ENCODE results near the gene PRAMEF13.
"Not testable (repeated sequence)": the region's sequence is repeated elsewhere in the genome, so short reads cannot be mapped to it uniquely, and the experiment has no call there.

Gene PRAMEF13

GRCh38 chr1:13228343-13228781 is 27.2 kb upstream of the PRAMEF13 start:
- H3K36me3 ChIP-seq (ENCODE audit: control insufficient read depth, insufficient read depth, low read length) = no peaks in the 10 kb centered on the region
- no peak overlapping the region for H3K9ac ChIP-seq (ENCODE audit: low read depth, low read length)
- H3K4me1 ChIP-seq (ENCODE audit: control insufficient read depth, insufficient read depth, low read length) = no peaks in the 10 kb centered on the region
- peaks cover 17% of the 10 kb centered on the region for H3K9me3 ChIP-seq (ENCODE audit: control insufficient read depth, insufficient read depth, low read length)
- H3K27me3 ChIP-seq (ENCODE audit: control insufficient read depth, insufficient read depth, low read length) = no peaks in the 10 kb centered on the region
- H3K4me3 ChIP-seq (ENCODE audit: low read depth, low read length) = no peak overlapping the region

- not testable (repeated sequence) for H3K36me3 ChIP-seq (ENCODE audit: control insufficient read depth, insufficient read depth, low read length); H3K4me3 ChIP-seq (ENCODE audit: low read depth, low read length); H3K27me3 ChIP-seq (ENCODE audit: control insufficient read depth, insufficient read depth, low read length); H3K9ac ChIP-seq (ENCODE audit: low read depth, low read length); H3K4me1 ChIP-seq (ENCODE audit: control insufficient read depth, insufficient read depth, low read length)
- H3K9me3 ChIP-seq (ENCODE audit: control insufficient read depth, insufficient read depth, low read length) = peaks cover 17% of the 10 kb centered on the region
Measured at GRCh38 chr1:13227271-13228055, 26.3 kb upstream of the PRAMEF13 start.

GRCh38 chr1:13225675-13226204 is 24.5 kb upstream of the PRAMEF13 start, which contains the start of gene PRAMEF18:
Gene PRAMEF18 (minus strand): TSS chr1:13226154. CDS start chr1:13226106, 48 bp downstream.
- not testable (repeated sequence) for H3K36me3 ChIP-seq (ENCODE audit: control insufficient read depth, insufficient read depth, low read length); H3K4me1 ChIP-seq (ENCODE audit: control insufficient read depth, insufficient read depth, low read length); H3K9me3 ChIP-seq (ENCODE audit: control insufficient read depth, insufficient read depth, low read length); H3K27me3 ChIP-seq (ENCODE audit: control insufficient read depth, insufficient read depth, low read length); H3K9ac ChIP-seq (ENCODE audit: low read depth, low read length); H3K4me3 ChIP-seq (ENCODE audit: low read depth, low read length)

GRCh38 chr1:13224480-13225060 is 23.4 kb upstream of the PRAMEF13 start:
- Histone ChIP-seq H3K4me3 (ENCODE audit: low read depth, low read length) (no peak overlapping the region), H3K9me3 (ENCODE audit: control insufficient read depth, insufficient read depth, low read length) (peaks cover 7% of the 10 kb centered on the region), H3K36me3 (ENCODE audit: control insufficient read depth, insufficient read depth, low read length) (no peaks in the 10 kb centered on the region), H3K27me3 (ENCODE audit: control insufficient read depth, insufficient read depth, low read length) (no peaks in the 10 kb centered on the region), H3K9ac (ENCODE audit: low read depth, low read length) (no peak overlapping the region), H3K4me1 (ENCODE audit: control insufficient read depth, insufficient read depth, low read length) (no peaks in the 10 kb centered on the region)

GRCh38 chr1:13222788-13223187 is 21.6 kb upstream of the PRAMEF13 start:
- not testable (repeated sequence) for H3K9ac ChIP-seq (ENCODE audit: low read depth, low read length); H3K4me3 ChIP-seq (ENCODE audit: low read depth, low read length); H3K9me3 ChIP-seq (ENCODE audit: control insufficient read depth, insufficient read depth, low read length); H3K36me3 ChIP-seq (ENCODE audit: control insufficient read depth, insufficient read depth, low read length); H3K27me3 ChIP-seq (ENCODE audit: control insufficient read depth, insufficient read depth, low read length); H3K4me1 ChIP-seq (ENCODE audit: control insufficient read depth, insufficient read depth, low read length)

GRCh38 chr1:13219203-13219602 is 18.0 kb upstream of the PRAMEF13 start:
- H3K4me1 ChIP-seq (ENCODE audit: control insufficient read depth, insufficient read depth, low read length); H3K36me3 ChIP-seq (ENCODE audit: control insufficient read depth, insufficient read depth, low read length): not testable (repeated sequence)

GRCh38 chr1:13216619-13217018 is 15.4 kb upstream of the PRAMEF13 start:
- not testable (repeated sequence) for H3K4me1 ChIP-seq (ENCODE audit: control insufficient read depth, insufficient read depth, low read length); H3K4me3 ChIP-seq (ENCODE audit: low read depth, low read length); H3K9me3 ChIP-seq (ENCODE audit: control insufficient read depth, insufficient read depth, low read length); H3K27me3 ChIP-seq (ENCODE audit: control insufficient read depth, insufficient read depth, low read length); H3K36me3 ChIP-seq (ENCODE audit: control insufficient read depth, insufficient read depth, low read length); H3K9ac ChIP-seq (ENCODE audit: low read depth, low read length)

More at GRCh38 chr1:13219203-13219602, 18.0 kb upstream of the PRAMEF13 start:
- not testable (repeated sequence) for H3K27me3 ChIP-seq (ENCODE audit: control insufficient read depth, insufficient read depth, low read length); H3K9me3 ChIP-seq (ENCODE audit: control insufficient read depth, insufficient read depth, low read length); H3K9ac ChIP-seq (ENCODE audit: low read depth, low read length); H3K4me3 ChIP-seq (ENCODE audit: low read depth, low read length)

GRCh38 chr1:13208712-13209111 is 7.5 kb upstream of the PRAMEF13 start:
- H3K9me3 ChIP-seq (ENCODE audit: control insufficient read depth, insufficient read depth, low read length); H3K4me1 ChIP-seq (ENCODE audit: control insufficient read depth, insufficient read depth, low read length); H3K27me3 ChIP-seq (ENCODE audit: control insufficient read depth, insufficient read depth, low read length); H3K4me3 ChIP-seq (ENCODE audit: low read depth, low read length); H3K9ac ChIP-seq (ENCODE audit: low read depth, low read length); H3K36me3 ChIP-seq (ENCODE audit: control insufficient read depth, insufficient read depth, low read length): not testable (repeated sequence)

- H3K9ac ChIP-seq (ENCODE audit: low read depth, low read length); H3K9me3 ChIP-seq (ENCODE audit: control insufficient read depth, insufficient read depth, low read length); H3K27me3 ChIP-seq (ENCODE audit: control insufficient read depth, insufficient read depth, low read length); H3K4me3 ChIP-seq (ENCODE audit: low read depth, low read length); H3K36me3 ChIP-seq (ENCODE audit: control insufficient read depth, insufficient read depth, low read length); H3K4me1 ChIP-seq (ENCODE audit: control insufficient read depth, insufficient read depth, low read length): not testable (repeated sequence)
Measured at GRCh38 chr1:13171548-13171947, 29.7 kb downstream of the PRAMEF13 start, which contains the start of gene PRAMEF9. Gene PRAMEF9 (plus strand): TSS chr1:13171848. CDS start chr1:13175281, 3,433 bp downstream.

GRCh38 chr1:13165531-13165930 is 35.7 kb downstream of the PRAMEF13 start, which contains the start of gene HNRNPCL4:
Gene HNRNPCL4 (minus strand): TSS chr1:13165631. CDS start chr1:13165467, 164 bp downstream.
- H3K4me1 ChIP-seq (ENCODE audit: control insufficient read depth, insufficient read depth, low read length); H3K9me3 ChIP-seq (ENCODE audit: control insufficient read depth, insufficient read depth, low read length); H3K9ac ChIP-seq (ENCODE audit: low read depth, low read length); H3K36me3 ChIP-seq (ENCODE audit: control insufficient read depth, insufficient read depth, low read length); H3K27me3 ChIP-seq (ENCODE audit: control insufficient read depth, insufficient read depth, low read length); H3K4me3 ChIP-seq (ENCODE audit: low read depth, low read length): not testable (repeated sequence)

GRCh38 chr1:13155909-13156308 is 45.3 kb downstream of the PRAMEF13 start, which contains the start of gene PRAMEF26:
Gene PRAMEF26 (minus strand): TSS chr1:13156009. CDS start chr1:13153095, 2,914 bp downstream.
- H3K9me3 ChIP-seq (ENCODE audit: control insufficient read depth, insufficient read depth, low read length); H3K27me3 ChIP-seq (ENCODE audit: control insufficient read depth, insufficient read depth, low read length); H3K9ac ChIP-seq (ENCODE audit: low read depth, low read length); H3K4me1 ChIP-seq (ENCODE audit: control insufficient read depth, insufficient read depth, low read length); H3K36me3 ChIP-seq (ENCODE audit: control insufficient read depth, insufficient read depth, low read length); H3K4me3 ChIP-seq (ENCODE audit: low read depth, low read length): not testable (repeated sequence)

All from iPS-15b (cell line).